NCI-H2107 treated with DMSO at 0.1 percent for 48 hours (cell line): Measurements from ENCODE around the gene GCHFR.

ENCODE experiments used
- DNase-seq: peaks from one replicate; lab custom pipeline; 2025; ENCODE audit not compliant: unreplicated experiment; lab: John Stamatoyannopoulos, UW

GCHFR gene

GRCh38 chr15:40754883-40755811, 8.7 kb upstream of the GCHFR start, which contains the start of gene RMDN3:
Gene RMDN3, minus strand, starts transcription at chr15:40755254. Its CDS starts 471 bp downstream, at chr15:40754783.
- peak; percentile 54 for DNase-seq

- DNase-seq, result no peak
These were observed 8.1 kb upstream of the GCHFR start for GRCh38 chr15:40755812-40756208.

GRCh38 chr15:40756938-40757337, 6.9 kb upstream of the GCHFR start:
- DNase-seq, result no peak

GRCh38 chr15:40759961-40760360, 3.9 kb upstream of the GCHFR start:
- DNase-seq, result no peak

GRCh38 chr15:40762919-40763800, 708 bp upstream of the GCHFR start:
- DNase-seq, result peak; percentile 33

- no peak for DNase-seq
These were observed 798 bp downstream of the GCHFR start for GRCh38 chr15:40764629-40765103.

- DNase-seq, result no peak
These were observed 2.4 kb downstream of the GCHFR start for GRCh38 chr15:40766194-40766815.

- no peak for DNase-seq
These were observed 3.3 kb downstream of the GCHFR start for GRCh38 chr15:40766906-40767837.

- no peak for DNase-seq
These were observed 4.1 kb downstream of the GCHFR start for GRCh38 chr15:40767838-40768500.

GRCh38 chr15:40768521-40769273, 4.8 kb downstream of the GCHFR start:
- no peak for DNase-seq

- peak; percentile 55 for DNase-seq
These were observed 5.6 kb downstream of the GCHFR start, which contains the start of gene C15orf62 for GRCh38 chr15:40769274-40770146. Gene C15orf62, plus strand, starts transcription at chr15:40769980. Its CDS starts 516 bp downstream, at chr15:40770496.

- peak; percentile 36 for DNase-seq
These were observed 6.4 kb downstream of the GCHFR start for GRCh38 chr15:40770147-40770721.

- DNase-seq, result no peak
These were observed 7.4 kb downstream of the GCHFR start for GRCh38 chr15:40771242-40771641.

GRCh38 chr15:40772014-40772413, 8.1 kb downstream of the GCHFR start:
- DNase-seq, result no peak

- DNase-seq, result no peak
These were observed 9.6 kb downstream of the GCHFR start for GRCh38 chr15:40773496-40773895.

- no peak for DNase-seq
These were observed 10.0 kb downstream of the GCHFR start for GRCh38 chr15:40773902-40774301.

- DNase-seq, result no peak
These were observed 11.1 kb downstream of the GCHFR start for GRCh38 chr15:40775007-40775406.
